Activated naive CD4-positive, alpha-beta T cell treated with anti-CD3 and anti-CD28 coated beads, Interleukin-2, amount 50 U/mL, for 16 hours (primary cell): ENCODE data around the gene CTBP2.
"Not testable (repeated sequence)": the region's sequence is repeated elsewhere in the genome, so short reads cannot be mapped to it uniquely, and the experiment has no call there.

Experiments
- DNase-seq: peaks from one replicate; pipeline ENCODE4 v3.0.0-alpha.2; 2020

Gene CTBP2

DNA sequence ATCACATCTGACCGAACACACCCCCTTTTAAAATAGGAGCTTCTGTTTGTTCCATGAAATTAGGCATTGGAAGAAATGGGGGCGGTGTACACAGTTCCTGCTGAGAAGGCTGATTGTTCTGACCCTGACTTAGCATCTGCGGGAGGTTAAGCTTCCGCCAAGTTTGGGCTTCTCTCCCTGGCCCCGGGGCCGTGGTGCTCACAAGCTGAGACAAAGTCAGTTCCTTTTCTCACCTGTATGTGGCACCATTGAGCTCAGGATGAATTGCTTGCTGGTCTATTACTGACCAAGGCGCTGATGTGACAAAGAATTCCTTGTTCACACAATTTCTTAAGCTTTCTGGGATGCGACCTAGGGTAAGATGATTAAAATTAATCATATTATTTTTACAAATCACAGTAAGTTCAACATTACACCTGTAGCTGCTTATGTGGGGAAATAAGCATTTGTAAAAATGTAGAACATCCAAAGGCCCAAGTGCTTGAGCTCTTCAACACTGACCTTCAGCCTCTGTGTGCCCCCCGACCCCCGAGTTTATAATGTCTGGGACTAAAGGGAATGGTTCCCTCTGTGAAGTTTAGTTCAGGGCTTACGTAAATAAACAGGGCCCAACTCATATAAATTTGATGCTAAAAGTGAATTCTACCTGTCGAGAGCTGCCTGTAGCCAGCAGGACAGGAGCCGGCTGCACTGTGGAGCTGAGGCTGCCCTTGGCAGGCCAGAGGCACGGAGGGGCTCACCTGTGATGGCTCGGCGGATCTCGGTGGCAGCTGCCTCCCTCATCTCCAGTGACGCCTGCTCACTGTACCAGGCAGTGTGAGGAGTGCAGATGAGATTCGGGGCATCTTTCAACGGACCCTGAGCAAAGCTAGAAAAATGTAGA is 167.7 kb downstream of the CTBP2 start:
- DNase-seq = no peak

DNA sequence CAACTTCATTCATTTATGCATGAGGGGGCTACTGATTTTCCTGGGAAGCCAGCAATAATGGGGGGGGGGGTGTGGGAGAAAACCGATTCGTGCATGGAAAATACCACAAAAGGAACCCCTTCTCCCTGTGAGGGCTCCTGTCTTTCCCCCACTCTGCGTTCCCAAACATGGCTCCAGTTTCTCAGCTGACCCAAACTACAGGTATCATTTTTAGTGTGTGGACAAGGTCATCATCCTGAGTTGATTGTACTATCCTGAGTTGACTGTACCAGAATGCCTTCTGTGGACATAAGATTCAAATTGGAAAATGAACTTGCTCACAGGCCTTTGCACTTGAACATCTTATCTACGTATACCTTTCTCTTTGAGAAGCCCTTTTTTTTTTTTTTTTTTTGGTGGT is 168.5 kb downstream of the CTBP2 start:
- no peak for DNase-seq

DNA sequence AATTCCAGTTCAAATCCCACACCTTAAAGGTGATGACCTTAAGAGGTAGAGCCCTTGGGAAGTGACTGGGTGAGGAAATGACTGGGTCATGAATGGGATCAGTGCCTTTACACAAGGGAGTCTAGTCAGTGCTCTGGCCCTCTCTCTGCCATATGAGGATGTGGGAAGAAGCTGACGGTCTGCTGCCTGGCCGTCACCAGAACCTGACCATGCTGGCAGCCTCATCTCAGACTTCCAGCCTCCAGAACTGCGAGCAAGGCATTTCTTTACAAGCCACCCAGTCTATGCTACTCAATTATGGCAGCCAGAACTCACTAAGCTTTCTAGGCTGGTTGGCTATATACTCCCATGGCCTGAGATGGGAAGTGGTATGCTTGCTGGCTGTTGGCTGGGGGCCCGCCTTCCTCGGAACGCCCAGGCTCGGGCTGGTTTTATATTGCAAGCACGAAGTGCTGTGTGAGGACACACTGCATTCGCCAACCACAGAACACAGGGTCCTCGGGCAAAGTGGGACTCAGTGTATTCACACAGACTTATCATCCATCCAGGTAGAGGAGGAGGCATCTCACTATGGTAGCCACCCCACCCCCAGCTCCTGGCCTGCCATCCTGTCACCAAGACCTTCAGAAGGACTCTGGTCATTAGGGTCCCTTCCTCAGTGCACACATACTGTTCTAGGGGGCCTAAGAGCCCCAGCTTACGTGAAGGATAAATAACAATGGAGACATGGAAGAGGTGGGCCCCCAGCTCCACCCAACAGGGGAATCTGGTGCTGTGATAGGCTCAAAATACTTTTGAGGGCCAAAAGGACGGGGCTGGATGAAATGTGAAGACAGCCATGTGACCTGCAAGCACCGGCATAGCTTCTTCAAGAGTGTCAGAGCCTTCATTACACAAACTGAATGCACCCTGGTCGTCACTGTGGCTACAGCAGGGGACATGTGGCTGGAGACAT is 169.4 kb downstream of the CTBP2 start:
- no peak for DNase-seq

DNA sequence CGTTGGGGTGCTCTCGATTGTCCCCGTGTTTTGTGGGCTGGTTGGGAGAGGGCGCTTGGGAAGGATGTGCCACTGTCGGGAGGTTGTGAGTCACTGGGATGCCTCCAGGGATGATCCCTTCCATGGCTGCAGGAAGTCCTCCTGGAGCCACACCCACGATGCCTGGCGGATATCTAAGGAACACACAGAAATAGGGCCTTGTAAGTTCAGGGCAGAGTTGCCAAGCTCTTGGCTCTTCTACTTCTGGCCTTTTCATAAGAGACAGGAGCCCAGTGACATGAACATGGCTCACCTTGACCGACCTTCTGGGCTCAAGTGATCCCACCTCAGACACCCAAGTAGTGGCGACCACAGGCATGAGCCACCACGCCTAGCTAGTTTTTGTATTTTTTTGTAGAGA is 170.8 kb downstream of the CTBP2 start:
- DNase-seq = no peak

DNA sequence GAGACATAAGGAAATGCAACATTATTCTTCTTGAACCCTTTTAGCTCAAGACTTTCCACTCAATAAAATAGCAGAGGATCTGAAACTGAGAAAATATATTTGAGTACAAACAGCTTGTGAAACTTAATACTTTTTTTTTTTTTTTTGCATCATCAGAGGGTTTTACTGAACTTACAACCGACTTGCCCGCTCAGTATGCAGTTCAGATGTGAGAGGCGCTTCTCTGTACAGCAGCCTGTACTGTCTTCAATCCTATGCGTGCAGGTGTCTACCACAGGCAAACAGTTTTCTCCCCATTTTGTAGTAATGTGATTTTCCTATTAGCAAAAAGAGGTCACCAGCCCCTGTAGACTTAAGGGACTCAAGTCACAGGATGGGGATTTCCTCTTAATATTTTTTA is 171.6 kb downstream of the CTBP2 start:
- not testable (repeated sequence) for DNase-seq

DNA sequence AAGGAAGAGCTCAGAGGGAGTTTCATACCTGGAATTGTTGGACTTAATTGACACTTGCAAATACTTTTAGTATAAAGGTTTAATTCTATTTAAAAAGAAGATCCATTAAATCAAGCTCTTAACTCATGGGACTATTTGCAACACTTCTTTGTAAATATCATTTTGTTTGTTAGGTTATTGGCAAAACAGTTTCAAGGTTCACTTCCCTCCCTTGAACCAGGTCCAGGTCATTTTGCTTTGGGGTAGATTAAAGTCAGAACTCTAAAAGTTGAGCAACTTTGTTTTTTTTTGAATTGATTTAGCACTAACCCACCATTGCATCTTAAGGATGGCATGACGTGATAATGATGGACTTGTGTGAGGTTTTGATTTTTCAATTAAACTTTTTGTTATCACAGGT is 172.6 kb downstream of the CTBP2 start:
- no peak for DNase-seq

DNA sequence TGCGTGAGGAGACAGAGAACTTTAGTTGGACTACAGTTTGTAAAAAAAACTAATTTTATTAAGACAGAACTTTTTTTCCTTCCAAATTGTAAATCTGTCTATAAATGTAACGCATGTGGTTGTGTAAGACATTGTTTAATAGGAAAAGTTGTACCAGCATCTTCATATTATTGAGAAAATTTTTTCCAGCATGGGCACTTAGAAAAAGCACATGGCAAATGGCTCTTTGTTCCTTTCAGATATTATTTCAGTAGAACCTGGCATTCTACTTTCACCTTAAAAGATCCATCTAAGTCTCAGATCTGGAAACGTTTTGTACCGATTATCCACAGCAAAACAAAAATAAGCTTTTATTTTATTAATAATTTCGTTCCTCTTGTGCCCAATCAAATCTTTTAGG is 175.2 kb downstream of the CTBP2 start:
- DNase-seq = no peak

DNA sequence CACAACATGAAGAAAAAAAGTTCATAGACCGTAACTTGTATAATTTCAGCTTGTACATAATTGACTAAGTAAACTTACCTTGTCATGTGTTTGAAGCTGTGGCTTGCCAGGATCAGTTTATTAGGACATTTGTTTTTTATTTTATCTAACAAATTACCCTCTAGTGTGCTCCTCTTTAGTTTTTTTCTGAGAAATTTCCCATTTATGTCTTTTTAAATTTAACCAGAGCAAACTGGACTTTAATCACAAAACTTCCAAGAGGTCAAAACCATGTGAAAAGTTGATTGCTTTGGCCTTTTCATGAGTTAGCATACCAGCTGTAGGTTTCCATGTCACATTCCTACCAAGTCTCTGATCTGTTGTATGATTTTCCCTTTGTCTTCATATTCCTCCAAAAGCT is 176.0 kb downstream of the CTBP2 start:
- DNase-seq = no peak

DNA sequence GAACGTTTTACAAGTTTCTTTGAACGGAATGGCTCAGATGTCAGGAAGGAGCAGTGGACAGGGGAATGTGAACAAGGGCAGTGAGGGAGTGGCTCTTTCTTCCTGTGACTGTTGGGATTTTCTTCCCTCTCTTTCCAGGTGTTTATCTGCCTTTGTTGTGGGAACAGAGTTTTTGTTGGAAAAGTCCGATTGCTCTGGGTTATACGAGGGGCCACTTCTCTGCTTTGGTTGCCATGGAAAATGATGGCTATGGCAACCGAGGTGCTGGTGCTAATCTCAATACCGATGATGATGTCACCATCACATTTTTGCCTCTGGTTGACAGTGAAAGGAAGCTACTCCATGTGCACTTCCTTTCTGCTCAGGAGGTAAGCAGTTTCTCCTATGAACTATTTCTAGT is 177.0 kb downstream of the CTBP2 start:
- no peak for DNase-seq

DNA sequence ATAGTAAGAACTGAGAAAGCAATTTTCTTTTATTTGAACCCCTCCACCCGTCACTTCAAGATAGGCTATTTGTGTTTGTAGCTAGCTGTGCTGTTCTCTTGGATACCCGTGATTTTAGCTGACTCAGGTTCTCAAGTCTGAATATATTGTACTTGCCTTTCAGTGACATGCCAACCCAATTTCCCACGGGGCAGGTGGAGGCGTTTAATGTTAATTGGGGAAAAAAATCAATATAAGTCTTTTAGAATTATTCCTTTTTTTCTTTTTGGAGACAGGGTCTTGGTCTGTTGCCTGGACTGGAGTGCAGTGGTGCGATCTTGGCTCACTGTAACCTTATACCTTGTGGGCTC is 182.0 kb downstream of the CTBP2 start:
- DNase-seq = no peak

DNA sequence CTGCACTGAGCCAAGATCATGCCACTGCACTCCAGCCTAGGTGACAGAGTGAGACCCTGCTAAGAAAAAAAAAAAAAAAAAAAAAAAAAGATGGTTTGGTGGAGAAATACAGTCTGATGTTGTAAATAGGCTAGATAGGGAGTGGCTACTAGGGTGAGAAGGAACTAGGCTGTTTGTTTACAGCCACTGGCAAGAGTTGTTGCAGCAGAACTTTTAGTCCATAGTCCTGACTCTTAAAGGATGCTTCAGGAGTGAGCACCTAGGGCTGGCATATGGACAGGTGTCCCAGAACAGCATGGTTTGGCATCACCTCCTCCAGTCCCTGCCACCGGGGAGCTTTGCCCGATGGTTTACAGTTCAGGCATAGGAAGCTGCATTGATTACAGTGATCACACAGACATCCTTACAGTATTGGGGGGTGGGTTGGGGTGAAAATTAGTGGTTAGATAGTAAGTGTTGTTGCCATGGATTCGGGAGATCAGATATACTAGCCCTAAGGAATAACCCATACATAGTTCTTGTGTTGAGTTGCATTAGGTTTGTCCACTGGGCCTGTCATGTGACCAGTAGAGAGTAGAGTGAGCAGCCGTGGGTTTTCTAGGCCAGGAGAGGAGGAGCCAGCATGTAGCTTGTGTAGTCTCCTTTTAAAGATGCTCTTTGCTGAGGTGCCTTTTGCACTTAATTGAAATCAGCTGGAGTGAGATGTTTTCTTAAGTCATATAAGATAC is 182.6 kb downstream of the CTBP2 start:
- no peak for DNase-seq

DNA sequence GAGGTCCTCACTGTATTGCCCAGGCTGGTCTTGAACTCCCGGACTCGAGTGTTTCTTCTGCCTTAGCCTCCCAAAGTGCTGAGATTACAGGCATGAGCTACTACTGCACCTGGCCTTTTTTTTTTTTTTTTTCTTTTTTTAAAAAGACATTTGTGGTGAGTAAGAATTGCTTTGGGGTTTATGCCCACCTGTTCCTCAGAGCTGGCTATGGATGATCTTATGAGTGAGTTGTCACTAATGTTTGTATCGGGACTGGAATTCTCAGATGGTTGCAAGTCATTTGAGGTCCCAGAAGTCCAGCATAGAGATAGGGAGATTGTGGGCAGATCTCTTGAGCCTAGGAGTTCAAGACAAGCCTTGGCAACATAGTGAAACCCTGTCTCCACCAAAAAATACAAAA is 183.2 kb downstream of the CTBP2 start:
- DNase-seq = no peak

DNA sequence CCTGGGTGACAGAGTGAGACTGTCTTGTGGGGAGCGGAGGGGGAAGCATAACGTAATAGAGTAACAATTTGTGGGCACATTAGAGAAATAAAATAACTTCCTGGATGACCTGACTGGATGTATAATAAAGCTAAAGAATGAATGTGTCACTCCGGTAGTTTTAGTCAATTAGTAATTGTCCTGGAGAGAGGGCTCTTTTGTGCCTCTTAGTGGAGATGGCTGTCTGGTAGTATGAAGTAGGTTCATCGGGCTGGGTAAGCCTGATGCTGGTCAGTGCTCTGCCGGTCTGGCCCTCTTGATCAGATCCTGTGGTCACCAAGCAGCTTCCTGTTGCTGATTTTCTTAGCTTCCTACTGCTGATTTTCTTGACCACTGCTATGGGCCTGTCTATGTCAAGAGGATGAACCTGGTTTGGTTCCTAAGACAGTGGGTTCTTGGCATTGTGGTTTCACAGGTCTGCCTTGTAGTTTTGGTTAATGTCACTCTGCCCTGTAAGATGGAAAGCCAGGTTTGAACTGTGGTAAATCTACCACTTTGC is 184.3 kb downstream of the CTBP2 start:
- DNase-seq = no peak

DNA sequence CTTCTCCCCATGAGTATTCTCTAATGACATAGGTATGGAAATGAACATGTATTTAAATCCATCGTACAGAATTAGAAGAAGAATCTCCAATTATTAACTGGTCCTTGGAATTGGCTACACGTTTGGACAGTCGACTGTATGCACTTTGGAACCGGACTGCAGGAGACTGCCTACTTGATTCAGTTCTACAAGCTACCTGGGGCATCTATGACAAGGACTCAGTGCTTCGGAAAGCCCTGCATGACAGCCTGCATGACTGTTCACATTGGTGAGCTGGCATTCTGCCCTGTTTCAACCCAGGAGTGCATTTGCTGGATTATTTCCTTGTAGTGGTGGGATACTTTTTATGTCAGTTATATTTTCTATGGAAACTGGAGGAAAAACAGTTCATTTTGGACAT is 186.2 kb downstream of the CTBP2 start:
- no peak for DNase-seq

DNA sequence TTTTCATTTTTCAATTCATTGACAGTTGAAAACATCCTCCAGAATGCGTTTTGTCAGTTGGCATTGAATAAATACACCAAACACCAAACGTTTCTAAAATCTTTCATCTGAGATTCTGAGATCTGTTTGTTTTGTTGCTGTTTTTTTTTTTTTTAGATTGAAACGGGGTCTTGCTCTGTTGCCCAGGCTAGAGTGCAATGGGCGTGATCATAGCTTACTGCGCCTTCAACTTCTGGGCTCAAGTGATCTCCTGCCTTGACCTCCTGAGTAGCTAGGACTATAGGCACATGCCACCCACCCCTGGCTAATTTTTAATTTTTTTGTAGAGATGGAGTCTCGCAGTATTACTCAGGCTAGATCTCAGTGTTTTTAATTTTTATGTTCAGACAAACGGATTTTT is 187.7 kb downstream of the CTBP2 start:
- no peak for DNase-seq

DNA sequence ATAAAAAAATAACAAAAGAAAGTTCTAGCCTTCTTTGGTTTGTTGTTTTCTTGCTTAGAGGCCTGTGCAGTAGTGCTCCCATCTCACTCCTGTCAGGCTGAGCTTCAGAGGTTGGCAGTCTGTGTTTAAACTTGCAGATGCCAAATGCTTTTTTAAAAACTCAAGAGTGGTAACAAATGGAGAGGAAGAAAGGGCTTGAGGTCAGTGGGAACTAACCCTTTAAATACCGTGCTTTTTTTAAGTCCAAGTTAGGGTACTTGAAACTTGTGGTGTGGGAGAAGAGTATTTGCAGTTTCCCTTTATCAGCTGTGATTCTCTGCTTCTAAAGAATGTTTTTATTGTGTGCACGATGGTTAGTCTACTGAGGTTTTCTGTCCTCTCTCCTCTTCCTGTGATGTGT is 189.1 kb downstream of the CTBP2 start:
- no peak for DNase-seq

DNA sequence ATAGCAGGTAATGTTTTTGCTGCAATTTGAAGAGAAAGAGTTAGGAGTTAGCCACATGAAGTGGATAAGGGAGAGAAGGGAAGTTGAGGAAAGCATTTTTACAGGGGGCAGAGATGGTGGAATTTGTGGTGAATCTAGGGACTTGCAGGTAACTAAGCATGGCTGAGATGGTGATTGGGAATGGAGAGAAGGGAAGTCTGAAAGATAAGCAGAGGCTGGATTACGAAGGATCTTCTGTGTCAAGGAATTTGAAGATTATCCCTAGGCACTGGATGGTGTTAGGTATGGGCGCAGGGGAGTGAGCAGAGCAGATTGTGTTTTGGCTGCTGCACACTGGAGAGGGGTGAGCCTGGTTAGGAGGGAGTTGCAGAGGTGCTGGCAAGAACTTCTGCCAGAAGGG is 193.1 kb downstream of the CTBP2 start:
- no peak for DNase-seq

DNA sequence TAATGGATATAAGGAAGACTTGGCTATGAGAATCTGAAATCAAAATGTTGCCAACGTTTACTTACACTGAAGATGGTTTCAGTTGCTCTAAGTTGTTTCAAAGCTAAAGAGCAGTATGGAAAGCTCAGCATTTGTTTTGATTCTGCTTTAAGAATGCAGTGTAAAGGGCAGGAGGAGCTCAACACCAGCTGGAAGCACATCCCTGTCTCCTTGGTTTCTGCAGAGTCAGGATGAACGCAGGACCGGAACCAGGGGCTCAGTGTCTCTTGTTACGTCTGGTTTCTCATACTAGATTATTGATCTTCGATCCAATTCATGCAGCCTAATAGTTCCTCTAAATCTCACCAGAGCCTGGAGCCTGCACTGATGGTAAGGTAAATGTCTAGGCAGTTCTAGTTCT is 194.4 kb downstream of the CTBP2 start:
- DNase-seq = no peak

DNA sequence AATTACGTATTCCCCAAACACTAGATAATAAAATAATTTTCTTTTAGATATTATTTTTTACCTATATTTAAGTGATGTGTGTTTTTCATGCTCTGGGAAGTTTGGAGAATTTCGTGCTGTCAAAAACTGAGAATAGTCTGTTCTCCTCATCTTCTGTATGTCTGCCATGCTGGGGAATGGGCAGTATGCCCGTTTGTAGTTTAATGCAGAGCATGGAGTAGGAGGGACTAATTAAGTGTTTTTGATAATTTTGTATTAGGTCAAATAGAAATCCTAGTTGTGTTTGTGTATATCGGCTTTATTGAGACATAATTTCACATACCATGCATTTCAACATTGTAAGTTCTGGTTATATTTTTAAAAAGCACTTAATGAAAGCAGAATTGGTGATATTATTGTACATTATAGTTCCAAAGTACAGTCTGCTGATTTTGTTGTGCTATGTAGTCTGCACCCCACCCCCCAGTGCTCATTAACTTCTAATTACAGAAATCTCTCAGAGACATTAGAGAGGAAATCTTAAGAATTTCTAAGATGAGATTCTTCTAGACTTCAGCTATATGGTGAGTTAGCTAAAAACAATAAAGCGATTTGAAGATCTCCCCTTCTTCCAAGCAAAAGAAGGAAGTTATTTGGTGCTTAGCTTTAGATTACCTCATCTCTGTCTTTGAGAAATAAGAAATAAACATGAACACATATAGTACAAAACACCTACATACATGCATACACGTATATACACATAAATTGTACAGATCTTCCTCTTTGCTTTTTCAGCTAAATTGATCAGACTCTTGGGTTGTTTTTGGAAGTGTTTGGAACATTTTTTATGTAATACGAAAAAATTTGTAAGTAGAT is 196.3 kb downstream of the CTBP2 start:
- no peak for DNase-seq

DNA sequence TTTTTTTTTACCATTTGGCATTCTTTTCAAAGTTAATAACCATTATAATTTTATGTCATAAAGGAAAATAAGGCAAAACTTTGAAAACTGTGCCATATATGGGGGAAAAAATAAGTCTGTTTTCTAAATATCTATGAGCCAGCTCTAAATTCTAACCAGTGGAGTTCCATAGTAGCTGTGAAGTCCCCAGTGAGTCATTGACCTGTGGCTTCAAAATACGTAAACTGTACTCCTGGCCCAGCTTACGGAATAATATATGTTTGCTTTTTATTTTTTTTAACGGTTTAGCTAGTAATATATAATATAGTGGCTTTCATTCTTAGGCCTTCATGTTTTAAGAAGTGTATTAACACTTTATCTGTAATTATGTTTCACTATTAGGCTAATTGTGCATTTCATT is 197.9 kb downstream of the CTBP2 start:
- no peak for DNase-seq

DNA sequence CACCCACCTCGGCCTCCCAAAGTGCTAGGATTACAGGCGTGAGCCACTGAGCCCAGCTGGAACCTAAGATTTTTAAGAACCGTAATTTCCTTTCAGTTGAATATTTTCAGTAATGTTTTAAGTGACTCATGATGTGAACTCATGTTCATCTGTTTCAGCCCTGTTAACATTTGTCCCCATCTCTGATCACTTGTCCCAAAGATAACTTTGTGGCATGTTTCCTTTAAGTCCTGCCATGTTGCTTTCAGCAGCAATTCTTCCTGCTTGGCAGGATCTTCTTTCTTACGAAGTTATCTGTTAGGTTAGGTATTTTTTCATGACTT is 199.2 kb downstream of the CTBP2 start:
- DNase-seq = no peak

DNA sequence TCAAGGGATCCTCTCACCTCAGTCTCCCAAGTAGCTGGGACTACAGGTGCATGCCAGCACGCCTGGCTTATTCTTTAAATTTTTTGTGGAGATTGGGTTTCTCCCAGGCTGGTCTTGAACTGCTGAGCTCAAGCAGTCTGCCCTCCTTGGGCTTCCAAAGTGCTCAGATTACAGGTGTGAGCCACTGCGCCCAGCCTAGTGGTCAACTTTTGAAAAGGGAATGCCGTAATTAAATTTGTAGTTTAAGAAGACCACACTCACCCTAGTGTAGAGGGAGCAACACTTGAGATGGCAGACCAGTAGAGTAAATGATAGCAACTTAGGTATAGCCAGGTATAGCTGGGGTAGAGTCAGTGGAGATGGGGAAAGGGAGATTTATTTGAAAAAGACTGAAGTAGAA is 200.8 kb downstream of the CTBP2 start:
- no peak for DNase-seq
